SU-DHL-6 (cell line): ENCODE results near the gene SPHK1.

Experiments
- H2AFZ ChIP-seq: fragments of 200-600 bp; sonication (generic); 2 replicates; pipeline ENCODE4 v1.6.1; 2014; ENCODE audit warnings: low read depth, mild to moderate bottlenecking, moderate library complexity, mixed read lengths, antibody characterized with exemption, low read length; ENCODE audit not compliant: severe bottlenecking
- H3F3A ChIP-seq: fragments of 200-600 bp; shearing (Covaris generic); 2 replicates; pipeline ENCODE4 v1.6.0; 2016; ENCODE audit warnings: antibody characterized with exemption, mild to moderate bottlenecking; ENCODE audit not compliant: insufficient read depth
- H3K27ac ChIP-seq: fragments of 200-600 bp; sonication (generic); 2 replicates; pipeline ENCODE4 v1.5.1; 2016; ENCODE audit warnings: low read depth, mild to moderate bottlenecking, low read length, moderate library complexity, mixed read lengths
- H3K27me3 ChIP-seq: fragments of 200-600 bp; sonication (generic), shearing (Covaris generic); 2 replicates; pipeline ENCODE4 v1.6.0; 2014; ENCODE audit warnings: mild to moderate bottlenecking, low read length
- H3K36me3 ChIP-seq: fragments of 200-600 bp; sonication (generic); 2 replicates; pipeline ENCODE4 v1.6.1; 2014; ENCODE audit warnings: mild to moderate bottlenecking, low read length, mixed read lengths
- H3K4me2 ChIP-seq: fragments of 300-600, 200-600 bp; shearing (Covaris generic), sonication (generic); 2 replicates; pipeline ENCODE4 v1.6.0; 2014; ENCODE audit warnings: low read length, low read depth, mild to moderate bottlenecking; ENCODE audit not compliant: poor library complexity, severe bottlenecking
- H3K4me3 ChIP-seq: fragments of 200-600 bp; sonication (generic); 2 replicates; pipeline ENCODE4 v1.5.1; 2014; ENCODE audit warnings: antibody characterized with exemption, low read length, mild to moderate bottlenecking, mixed read lengths; ENCODE audit not compliant: insufficient read depth, poor library complexity, severe bottlenecking
- H3K79me2 ChIP-seq: fragments of 200-600 bp; sonication (generic); 2 replicates; pipeline ENCODE4 v1.6.1; 2014; ENCODE audit warnings: mild to moderate bottlenecking, low read length, moderate library complexity; ENCODE audit not compliant: insufficient read depth
- H3K9ac ChIP-seq: fragments of 200-600 bp; sonication (generic); 2 replicates; pipeline ENCODE4 v1.7.0; 2014; ENCODE audit warnings: mild to moderate bottlenecking, low read length
- H3K9me2 ChIP-seq: fragments of 200-600 bp; sonication (generic); replicated peaks from 2 replicates; pipeline ENCODE4 v1.6.1; 2014; ENCODE audit warnings: low read length; ENCODE audit not compliant: insufficient read depth
- H3K9me3 ChIP-seq: fragments of 200-600 bp; sonication (generic); 2 replicates; pipeline ENCODE4 v1.6.1; 2014; ENCODE audit warnings: low read length, mixed read lengths; ENCODE audit not compliant: insufficient read depth
- H4K20me1 ChIP-seq: fragments of 200-600 bp; sonication (generic); 2 replicates; pipeline ENCODE4 v1.6.1; 2014; ENCODE audit warnings: low read depth, mild to moderate bottlenecking, antibody characterized with exemption, low read length, moderate library complexity, mixed read lengths
- CTCF ChIP-seq: fragments of 200-600 bp; sonication (generic); IDR thresholded peaks from one replicate; pipeline ENCODE4 v1.5.1; 2017; ENCODE audit warnings: antibody characterized with exemption, mild to moderate bottlenecking, low read length, moderate library complexity; ENCODE audit not compliant: insufficient read depth, poor library complexity, severe bottlenecking
- EZH2phosphoT487 ChIP-seq: fragments of 200-600 bp; sonication (generic), shearing (Covaris generic); conservative IDR thresholded peaks from 2 replicates; pipeline ENCODE4 v1.6.1; 2018; ENCODE audit warnings: mild to moderate bottlenecking, antibody characterized with exemption, low read length, moderate library complexity, mixed read lengths

SPHK1 gene

GRCh38 chr17:76391200-76391715 lies 6.8 kb downstream of the SPHK1 start:
- H3K4me3 ChIP-seq = no peak overlapping the region
- no peak overlapping the region for H2AFZ ChIP-seq
- no peaks in the 10 kb centered on the region for H3K36me3 ChIP-seq
- H3K9me3 ChIP-seq = no peaks in the 10 kb centered on the region
- H3K79me2 ChIP-seq = no peaks in the 10 kb centered on the region
- H4K20me1 ChIP-seq = no peaks in the 10 kb centered on the region
- no peak overlapping the region for H3K4me2 ChIP-seq
- no peak for TF ChIP-seq EZH2phosphoT487
- no peak for TF ChIP-seq CTCF
- no peak overlapping the region for H3K27ac ChIP-seq
- H3K9me2 ChIP-seq = no peaks in the 10 kb centered on the region
- H3K27me3 ChIP-seq = no peaks in the 10 kb centered on the region
- no peaks in the 10 kb centered on the region for H3F3A ChIP-seq
- H3K9ac ChIP-seq = no peak overlapping the region

GRCh38 chr17:76394166-76394565 lies 9.8 kb downstream of the SPHK1 start:
- Histone ChIP-seq H2AFZ (no peak overlapping the region), H3K4me2 (no peak overlapping the region), H3K79me2 (no peaks in the 10 kb centered on the region), H3K27me3 (no peaks in the 10 kb centered on the region), H3F3A (no peaks in the 10 kb centered on the region), H3K9ac (no peak overlapping the region), H3K9me3 (no peaks in the 10 kb centered on the region), H3K4me3 (no peak overlapping the region), H3K27ac (no peak overlapping the region), H3K36me3 (no peaks in the 10 kb centered on the region), H4K20me1 (no peaks in the 10 kb centered on the region), H3K9me2 (no peaks in the 10 kb centered on the region)
- TF ChIP-seq EZH2phosphoT487 = no peak
- no peak for TF ChIP-seq CTCF

GRCh38 chr17:76395980-76396379 lies 11.6 kb downstream of the SPHK1 start:
- Histone ChIP-seq H3K9ac (no peak overlapping the region), H3K9me3 (no peaks in the 10 kb centered on the region), H2AFZ (no peak overlapping the region), H3F3A (no peaks in the 10 kb centered on the region), H3K27ac (no peak overlapping the region), H3K4me2 (no peak overlapping the region), H3K36me3 (no peaks in the 10 kb centered on the region), H4K20me1 (no peaks in the 10 kb centered on the region), H3K27me3 (no peaks in the 10 kb centered on the region), H3K4me3 (no peak overlapping the region), H3K79me2 (no peaks in the 10 kb centered on the region), H3K9me2 (no peaks in the 10 kb centered on the region)
- TF ChIP-seq CTCF (no peak), EZH2phosphoT487 (no peak)
